Esophagus squamous epithelium (tissue), 5 donors: ENCODE data around the gene UTP20. TPM values are rescaled to one million over a fixed set of nuclear protein-coding genes. Genes with fewer than 3 reads are reported as not detected.
"Not testable (repeated sequence)": the region's sequence is repeated elsewhere in the genome, so short reads cannot be mapped to it uniquely, and the experiment has no call there.

ENCODE experiments used
- DNase-seq: peaks from one replicate; lab custom pipeline; 2025; lab: John Stamatoyannopoulos, UW
- H3K27ac ChIP-seq, 4 donors: fragments of 200-600 bp; sonication (generic); one replicate each; pipeline ENCODE4 v1.5.1; 2016 to 2019; ENCODE audit warnings: mild to moderate bottlenecking in 1 of 4
- H3K27me3 ChIP-seq, 4 donors: fragments of 200-600 bp; sonication (generic); 1 replicate in 3 of 4; 2 replicates in 1 of 4; pipeline versions ENCODE4 v1.5.1 to v1.6.0; 2017 to 2021; ENCODE audit warnings: antibody characterized with exemption in 1 of 4
- H3K36me3 ChIP-seq, 3 donors: fragments of 200-600 bp; sonication (generic); one replicate each; pipeline ENCODE4 v1.5.1; 2016 to 2019
- H3K4me1 ChIP-seq, 3 donors: fragments of 200-600 bp; sonication (generic); one replicate each; pipeline ENCODE4 v1.5.1; 2017 to 2019
- H3K4me3 ChIP-seq, 4 donors: fragments of 200-600 bp; sonication (generic); 1 replicate in 3 of 4; 2 replicates in 1 of 4; pipeline ENCODE4 v1.5.1; 2016 to 2019; ENCODE audit warnings: mild to moderate bottlenecking in 2 of 4, moderate library complexity in 1 of 4
- H3K9me3 ChIP-seq, 3 donors: fragments of 200-600 bp; sonication (generic); one replicate each; pipeline ENCODE4 v1.5.1; 2016 to 2019
- POLR2A ChIP-seq, 4 donors: fragments of 450-650 bp; IDR thresholded peaks; one replicate each; pipeline ENCODE4 v1.6.1; 2017; ENCODE audit warnings: antibody characterized with exemption in 4 of 4, mild to moderate bottlenecking in 4 of 4, moderate library complexity in 3 of 4
- WGBS, 2 donors: methylation state at CpG; one replicate each; pipeline ENCODE4 v1.1.5; 2018; 5-methylcytosine and 5-hydroxymethylcytosine counted together
- intact Hi-C: fragments of 100-400 bp; cut with DNase I; formaldehyde crosslinking; loops from one replicate; pipeline ENCODE4 v1.15.0; 2022
- total RNA-seq, 4 donors: library from RNA; depleted of rRNA; stranded (reverse); fragments of >200 nt; gene quantifications; one replicate each; pipeline ENCODE4 v1.1.0, GENCODE V29; 2016
- TF ChIP-seq, protein P1 (sequence below), 6 experiments: fragments of 450-650 bp in 4 of 6; fragments of 200-600 bp in 2 of 6; sonication (generic) in 2 of 6; IDR thresholded peaks; one replicate each; pipeline ENCODE4 v1.5.1; 2016 to 2019; ENCODE audit warnings: antibody characterized with exemption in 6 of 6, mild to moderate bottlenecking in 4 of 6, moderate library complexity in 4 of 6
- donor health status: DM: yes; HTN: yes; CAD: no.

Gene UTP20
- total RNA-seq, 4 donors from 2014 or later = 5.5 to 20.5 (median 13.5) TPM

DNA sequence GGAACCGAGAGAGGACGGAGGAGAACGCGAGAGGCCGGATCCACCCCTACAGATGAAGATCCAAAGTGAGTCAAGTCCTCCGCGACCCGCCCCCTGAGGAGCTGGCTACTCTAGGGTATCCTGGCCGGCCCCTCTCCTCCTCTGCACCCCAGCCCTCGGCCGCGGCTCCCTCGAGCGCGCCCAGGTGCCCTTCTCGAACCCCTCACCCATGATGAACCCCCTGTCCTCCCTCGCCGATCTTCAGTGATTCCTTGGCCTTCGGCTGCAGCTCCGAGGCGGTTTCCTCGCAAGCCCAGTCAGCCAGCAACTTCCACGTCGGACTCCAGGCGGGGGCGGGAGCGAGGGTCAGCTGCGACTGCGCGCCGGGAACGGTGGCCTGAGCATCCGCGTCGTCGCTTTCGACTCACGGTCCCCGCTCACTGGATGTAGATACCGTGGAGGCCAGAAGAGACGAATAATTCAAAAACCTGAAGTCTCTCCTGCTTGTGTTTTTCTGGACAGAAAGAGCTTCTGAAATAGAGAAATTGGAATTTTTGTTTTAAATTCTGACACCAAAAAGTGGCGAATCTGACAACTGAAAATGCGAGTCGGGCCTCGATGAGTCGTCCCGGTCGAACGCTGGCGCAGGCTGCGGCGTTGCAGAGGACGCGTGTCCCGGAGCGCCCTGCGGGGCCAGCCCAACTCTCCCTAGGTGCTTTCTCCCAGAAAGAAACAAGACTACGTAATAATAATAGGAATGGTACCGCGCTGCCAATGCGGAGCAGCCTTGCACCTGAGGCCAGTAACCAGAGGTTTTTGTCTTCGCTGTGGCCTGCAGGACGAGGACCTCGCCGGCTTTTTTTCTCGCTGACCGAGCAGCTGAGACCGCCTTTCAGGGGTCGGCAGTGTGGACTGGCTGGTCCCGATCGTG, 127.8 kb downstream of the UTP20 start, which contains the start of gene ARL1:
TSS of gene ARL1 (minus strand) at position 337 of the 910 bp plus-strand sequence. CDS start at position 210, 127 bp downstream.
- Histone ChIP-seq H3K36me3 (peaks cover 0 to 9% (median 0%) of the 10 kb centered on the region in 3 donors), H3K27me3 (no peaks in the 10 kb centered on the region), H3K27ac (peak within 1 kb of the TSS; percentile 90 to 97 (median 94)), H3K9me3 (no peaks in the 10 kb centered on the region), H3K4me1 (peaks cover 5 to 44% (median 18%) of the 10 kb centered on the region in 3 donors), H3K4me3 (peak within 1 kb of the TSS; percentile 77 to 95 (median 80))
- intact Hi-C loops = loop anchor here (5.0 to 10.0 kb wide), 2 partner anchors 290 to 347 kb away; partner anchors contain the start of gene CHPT1
- WGBS, 2 donors = 0 to 1% methylated on average over 48 to 58 of the region's 71 CpGs
- peak in 1 of 4 donors; percentile 61 for TF ChIP-seq POLR2A (IDR thresholded peaks at IDR 0.05)
- TF ChIP-seq, protein P1, sequence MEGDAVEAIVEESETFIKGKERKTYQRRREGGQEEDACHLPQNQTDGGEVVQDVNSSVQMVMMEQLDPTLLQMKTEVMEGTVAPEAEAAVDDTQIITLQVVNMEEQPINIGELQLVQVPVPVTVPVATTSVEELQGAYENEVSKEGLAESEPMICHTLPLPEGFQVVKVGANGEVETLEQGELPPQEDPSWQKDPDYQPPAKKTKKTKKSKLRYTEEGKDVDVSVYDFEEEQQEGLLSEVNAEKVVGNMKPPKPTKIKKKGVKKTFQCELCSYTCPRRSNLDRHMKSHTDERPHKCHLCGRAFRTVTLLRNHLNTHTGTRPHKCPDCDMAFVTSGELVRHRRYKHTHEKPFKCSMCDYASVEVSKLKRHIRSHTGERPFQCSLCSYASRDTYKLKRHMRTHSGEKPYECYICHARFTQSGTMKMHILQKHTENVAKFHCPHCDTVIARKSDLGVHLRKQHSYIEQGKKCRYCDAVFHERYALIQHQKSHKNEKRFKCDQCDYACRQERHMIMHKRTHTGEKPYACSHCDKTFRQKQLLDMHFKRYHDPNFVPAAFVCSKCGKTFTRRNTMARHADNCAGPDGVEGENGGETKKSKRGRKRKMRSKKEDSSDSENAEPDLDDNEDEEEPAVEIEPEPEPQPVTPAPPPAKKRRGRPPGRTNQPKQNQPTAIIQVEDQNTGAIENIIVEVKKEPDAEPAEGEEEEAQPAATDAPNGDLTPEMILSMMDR (IDR thresholded peaks at IDR 0.05) = no peak
- peak; percentile 19 for DNase-seq

DNA sequence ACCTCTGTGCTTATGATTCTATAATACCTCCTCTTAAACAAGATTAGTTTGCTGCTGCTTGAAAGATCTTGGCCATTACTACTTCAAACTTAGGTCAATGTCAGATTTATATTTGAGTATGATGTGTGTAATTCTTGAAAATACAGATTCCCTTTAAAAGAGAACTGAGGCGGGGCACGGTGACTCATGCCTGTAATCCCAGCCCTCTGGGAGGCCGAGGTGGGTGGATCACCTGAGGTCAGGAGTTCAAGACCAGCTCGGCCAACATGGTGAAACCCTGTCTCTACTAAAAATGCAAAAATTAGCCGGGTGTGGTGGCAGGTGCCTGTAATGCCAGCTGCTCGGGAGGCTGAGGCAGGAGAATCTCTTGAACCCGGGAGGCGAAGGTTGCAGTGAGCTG, 130.3 kb downstream of the UTP20 start:
- H3K27ac ChIP-seq, H3K27me3 ChIP-seq, H3K4me3 ChIP-seq, DNase-seq, intact Hi-C loops, H3K36me3 ChIP-seq, H3K9me3 ChIP-seq: not testable (repeated sequence)
- WGBS, 2 donors = 62 to 64% methylated on average over 8 of the region's 8 CpGs
- peaks cover 5 to 35% (median 18%) of the 10 kb centered on the region in 3 donors for H3K4me1 ChIP-seq

DNA sequence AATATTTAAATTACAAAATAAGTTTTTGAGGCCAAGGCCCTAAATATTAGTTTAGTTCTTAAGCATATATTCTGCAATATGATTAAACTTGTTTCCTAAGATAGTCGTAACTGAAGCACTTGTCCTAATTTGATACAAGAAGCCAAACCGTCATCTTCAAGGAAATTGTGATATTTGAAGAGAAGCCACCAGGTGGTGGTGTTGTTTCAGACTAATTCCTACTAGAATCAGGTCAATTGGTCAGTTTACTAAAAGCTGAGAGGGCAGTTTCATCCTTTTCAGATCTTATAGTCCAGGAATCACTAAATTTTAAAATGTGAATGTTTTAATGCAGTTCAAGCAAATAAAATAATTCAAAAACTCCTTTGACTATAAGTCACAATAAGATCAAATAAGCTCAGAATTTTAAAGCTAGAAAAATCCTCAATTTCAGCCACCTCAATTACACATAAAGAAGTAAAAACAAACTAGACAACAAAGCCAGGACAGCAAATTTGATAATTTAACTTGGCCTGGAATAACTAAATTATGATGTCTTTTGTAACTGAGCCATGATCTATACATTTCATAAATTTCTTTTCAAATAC, 134.7 kb downstream of the UTP20 start:
- TF ChIP-seq, protein P1 (IDR thresholded peaks at IDR 0.05) = peak; percentile 18 to 71 (median 56)
- TF ChIP-seq POLR2A (IDR thresholded peaks at IDR 0.05) = no peak
- Histone ChIP-seq H3K4me1 (peaks cover 0 to 5% (median 0%) of the 10 kb centered on the region in 3 donors), H3K27ac (no peak overlapping the region), H3K27me3 (no peaks in the 10 kb centered on the region), H3K4me3 (no peak overlapping the region), H3K36me3 (no peaks in the 10 kb centered on the region), H3K9me3 (no peaks in the 10 kb centered on the region)
- intact Hi-C loops = no loop called here
- 2% methylated on average over 2 of the region's 2 CpGs for WGBS, 2 donors
- DNase-seq = no peak

DNA sequence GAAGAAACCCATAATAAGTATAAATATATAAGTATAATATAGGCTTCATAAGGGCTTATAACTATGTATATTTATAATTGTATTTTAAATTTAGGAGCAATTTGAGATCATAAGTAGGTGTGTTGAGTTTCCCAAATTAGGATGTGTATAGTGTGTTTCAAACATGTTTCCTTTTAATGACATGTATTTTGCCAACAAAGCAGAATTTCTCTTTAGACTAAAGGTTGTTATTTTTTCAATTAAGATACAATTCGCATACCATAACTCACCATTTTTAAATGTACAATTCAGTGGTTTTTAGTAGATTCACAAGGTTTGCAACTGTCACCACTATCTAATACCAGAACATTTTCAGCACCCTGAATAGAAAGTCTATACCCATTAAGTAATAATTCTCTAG, 135.3 kb downstream of the UTP20 start:
- H3K27me3 ChIP-seq = no peaks in the 10 kb centered on the region
- H3K4me3 ChIP-seq = no peak overlapping the region
- DNase-seq = no peak
- WGBS, 2 donors = 92 to 100% methylated on average over 1 of the region's 1 CpG
- peaks cover 0 to 3% (median 0%) of the 10 kb centered on the region in 3 donors for H3K4me1 ChIP-seq
- no peak for TF ChIP-seq POLR2A (IDR thresholded peaks at IDR 0.05)
- TF ChIP-seq, protein P1 (IDR thresholded peaks at IDR 0.05) = no peak
- H3K27ac ChIP-seq = no peak overlapping the region
- intact Hi-C loops = no loop called here
- H3K9me3 ChIP-seq = no peaks in the 10 kb centered on the region
- no peaks in the 10 kb centered on the region for H3K36me3 ChIP-seq

DNA sequence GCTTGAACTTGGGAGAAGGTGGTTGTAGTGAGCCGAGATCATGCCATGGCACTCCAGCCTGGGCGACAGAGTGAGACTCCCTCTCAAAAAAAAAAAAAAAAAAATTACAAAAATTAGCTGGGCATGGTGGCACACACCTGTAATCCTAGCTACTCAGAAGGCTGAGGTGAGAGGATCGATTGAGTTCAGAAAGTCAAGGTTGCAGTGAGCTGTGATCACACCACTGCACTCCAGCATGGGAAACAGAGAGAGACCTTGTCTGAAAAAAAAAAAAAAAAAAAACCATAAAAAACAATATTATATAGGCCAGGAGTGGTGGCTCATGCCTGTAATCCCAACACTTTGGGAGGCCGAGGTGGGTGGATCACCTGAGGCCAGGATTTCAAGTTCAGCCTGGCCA, 142.2 kb downstream of the UTP20 start:
- H3K4me1 ChIP-seq, H3K9me3 ChIP-seq, DNase-seq, H3K36me3 ChIP-seq, H3K27ac ChIP-seq, intact Hi-C loops, H3K4me3 ChIP-seq, H3K27me3 ChIP-seq: not testable (repeated sequence)
- WGBS, 2 donors = 79 to 91% methylated on average over 4 of the region's 4 CpGs

DNA sequence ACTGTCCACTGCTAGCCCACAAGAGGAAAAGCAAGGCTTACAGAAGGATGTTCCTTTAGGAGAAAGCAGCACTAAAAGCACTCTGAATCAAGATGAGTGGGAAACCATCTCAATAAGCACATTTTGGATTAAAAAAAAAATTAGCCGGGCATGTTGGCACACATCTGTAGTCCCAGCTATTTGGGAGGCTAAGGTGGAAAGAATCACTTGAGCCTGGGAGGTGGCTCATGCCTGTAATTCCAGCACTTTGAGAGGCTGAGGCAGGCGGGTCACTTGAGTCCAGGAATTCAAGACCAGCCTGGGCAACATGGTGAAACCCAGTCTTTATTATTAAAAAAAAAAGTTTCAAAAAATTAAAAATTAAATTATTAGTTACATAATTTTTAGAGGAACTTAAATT, 144.7 kb downstream of the UTP20 start:
- no peak for TF ChIP-seq POLR2A (IDR thresholded peaks at IDR 0.05)
- TF ChIP-seq, protein P1 (IDR thresholded peaks at IDR 0.05) = no peak
- intact Hi-C loops = no loop called here
- no peaks in the 10 kb centered on the region for H3K27me3 ChIP-seq
- WGBS, 2 donors = 64% methylated on average over 2 of the region's 2 CpGs
- no peak for DNase-seq
- no peak overlapping the region for H3K27ac ChIP-seq
- no peak overlapping the region for H3K4me3 ChIP-seq
- no peaks in the 10 kb centered on the region for H3K9me3 ChIP-seq
- no peaks in the 10 kb centered on the region for H3K4me1 ChIP-seq
- no peaks in the 10 kb centered on the region for H3K36me3 ChIP-seq
